ENCODE data around the gene ALK. TPM values are rescaled to one million over a fixed set of nuclear protein-coding genes. Genes with fewer than 3 reads are reported as not detected.

Gene ALK
- total RNA-seq, 1 experiment from 2014 or later = 14.7 TPM

GRCh38 chr2:29616569-29616968, 304.8 kb downstream of the ALK start:
- Histone ChIP-seq H3K27me3 (replicated peaks; ENCODE audit: insufficient read depth, low read depth, low read length, poor library complexity) (no peaks in the 10 kb centered on the region), H3K9me3 (ENCODE audit: low read depth, low read length, poor library complexity, severe bottlenecking) (no peaks in the 10 kb centered on the region), H3K27ac (ENCODE audit: low read depth, low read length, poor library complexity, severe bottlenecking) (no peak overlapping the region), H3K4me3 (ENCODE audit: low read depth, low read length, poor library complexity, severe bottlenecking) (no peak overlapping the region), H3K4me1 (ENCODE audit: insufficient read depth, low read length, poor library complexity, severe bottlenecking) (peaks cover 8% of the 10 kb centered on the region), H3K36me3 (ENCODE audit: insufficient read depth, low read length, poor library complexity, severe bottlenecking) (no peaks in the 10 kb centered on the region)
- intact Hi-C loops (cut with micrococcal nuclease; ENCODE audit: unreplicated experiment) = no loop called here
- CTCF ChIA-PET = no interaction called here
- POLR2A ChIA-PET (ENCODE audit: low non-redundant PET) = no interaction called here
- no TSS peak for BruUV-seq (replicated peaks)
- no peak for DNase-seq (ENCODE audit: low spot score)
- no peak for TF ChIP-seq EZH2 (IDR thresholded peaks at IDR 0.05; ENCODE audit: borderline replicate concordance, low read depth, low read length, poor library complexity, severe bottlenecking)
- TF ChIP-seq CTCF (conservative IDR thresholded peaks at IDR 0.05; ENCODE audit: low read depth, low read length) = no peak

GRCh38 chr2:29615841-29616240, 305.5 kb downstream of the ALK start:
- no peak overlapping the region for H3K4me3 ChIP-seq (ENCODE audit: low read depth, low read length, poor library complexity, severe bottlenecking)
- peaks cover 6% of the 10 kb centered on the region for H3K4me1 ChIP-seq (ENCODE audit: insufficient read depth, low read length, poor library complexity, severe bottlenecking)
- TF ChIP-seq CTCF (conservative IDR thresholded peaks at IDR 0.05; ENCODE audit: low read depth, low read length) = no peak
- TF ChIP-seq EZH2 (IDR thresholded peaks at IDR 0.05; ENCODE audit: borderline replicate concordance, low read depth, low read length, poor library complexity, severe bottlenecking) = no peak
- BruUV-seq (replicated peaks) = no TSS peak
- POLR2A ChIA-PET (ENCODE audit: low non-redundant PET) = no interaction called here
- no peaks in the 10 kb centered on the region for H3K36me3 ChIP-seq (ENCODE audit: insufficient read depth, low read length, poor library complexity, severe bottlenecking)
- DNase-seq (ENCODE audit: low spot score) = no peak
- CTCF ChIA-PET = no interaction called here
- no peak overlapping the region for H3K27ac ChIP-seq (ENCODE audit: low read depth, low read length, poor library complexity, severe bottlenecking)
- H3K27me3 ChIP-seq (replicated peaks; ENCODE audit: insufficient read depth, low read depth, low read length, poor library complexity) = no peaks in the 10 kb centered on the region
- no peaks in the 10 kb centered on the region for H3K9me3 ChIP-seq (ENCODE audit: low read depth, low read length, poor library complexity, severe bottlenecking)
- intact Hi-C loops (cut with micrococcal nuclease; ENCODE audit: unreplicated experiment) = no loop called here

GRCh38 chr2:29615183-29615582, 306.2 kb downstream of the ALK start:
- TF ChIP-seq EZH2 (IDR thresholded peaks at IDR 0.05; ENCODE audit: borderline replicate concordance, low read depth, low read length, poor library complexity, severe bottlenecking) (no peak), CTCF (conservative IDR thresholded peaks at IDR 0.05; ENCODE audit: low read depth, low read length) (no peak)
- POLR2A ChIA-PET (ENCODE audit: low non-redundant PET) = no interaction called here
- no TSS peak for BruUV-seq (replicated peaks)
- intact Hi-C loops (cut with micrococcal nuclease; ENCODE audit: unreplicated experiment) = no loop called here
- Histone ChIP-seq H3K36me3 (ENCODE audit: insufficient read depth, low read length, poor library complexity, severe bottlenecking) (no peaks in the 10 kb centered on the region), H3K9me3 (ENCODE audit: low read depth, low read length, poor library complexity, severe bottlenecking) (no peaks in the 10 kb centered on the region), H3K4me3 (ENCODE audit: low read depth, low read length, poor library complexity, severe bottlenecking) (no peak overlapping the region), H3K27me3 (replicated peaks; ENCODE audit: insufficient read depth, low read depth, low read length, poor library complexity) (no peaks in the 10 kb centered on the region), H3K27ac (ENCODE audit: low read depth, low read length, poor library complexity, severe bottlenecking) (no peak overlapping the region), H3K4me1 (ENCODE audit: insufficient read depth, low read length, poor library complexity, severe bottlenecking) (no peaks in the 10 kb centered on the region)
- no peak for DNase-seq (ENCODE audit: low spot score)
- CTCF ChIA-PET = no interaction called here

All from A673 (cell line).